K562 (cell line): Measurements from ENCODE around the gene MYCBP. TPM values are rescaled to one million over a fixed set of nuclear protein-coding genes. Genes with fewer than 3 reads are reported as not detected.
A peak's percentile ranks its signal among the peaks of the same experiment; 100 is the strongest.

Source experiments
- ATAC-seq: fragments of 200-7000 bp; cut with Tn5 transposase; 3 replicates; pipeline ENCODE4 v1.9.1; 2020; ENCODE audit warnings: moderate library complexity
- BruUV-seq: library from RNA; stranded (reverse); fragments of 400-500 nt; replicated peaks from 2 replicates; lab custom pipeline; 2021; lab: Mats Ljungman, UMichigan
- CTCF ChIA-PET: fragments of 300-600 bp; formaldehyde crosslinking; extraction: SDS; loops from one replicate; lab custom pipeline; 2021; ENCODE audit warnings: low intra/inter-chr PET ratio; lab: Yijun Ruan, JAX
- POLR2A ChIA-PET: fragments of 300-600, 350-650 bp; sonication (Branson Sonifier 250); formaldehyde crosslinking; extraction: SDS; loops from one replicate; lab custom pipeline; 2021; ENCODE audit warnings: antibody characterized with exemption, inconsistent platforms; lab: Yijun Ruan, JAX
- DNase-seq, 4 experiments: peaks; one replicate each; pipeline versions ENCODE4 v3.0.0 to v3.0.0-alpha.2; 2011 to 2018; ENCODE audit warnings: low spot score in 3 of 4, mixed read lengths in 3 of 4; ENCODE audit errors: extremely low read depth in 1 of 4
- FAIRE-seq: peaks from 2 replicates; lab custom pipeline; 2011; peaks lifted over from hg19 to GRCh38; lab: Jason Lieb, UNC
- H2AFZ ChIP-seq: 2 replicates; pipeline ENCODE4 v1.6.0; 2011; ENCODE audit warnings: low read depth, low read length, control low read depth, inconsistent platforms
- H3K27ac ChIP-seq: fragments of 200-600 bp; 3 replicates; pipeline ENCODE4 v1.8.0; 2011; ENCODE audit warnings: low read depth, mild to moderate bottlenecking, control low read depth, inconsistent platforms, low read length, moderate library complexity, mixed read lengths; ENCODE audit errors: extremely low read depth
- H3K27me3 ChIP-seq, 2 experiments: fragments of 300-600 bp in 1 of 2; 2 replicates in 1 of 2; 3 replicates in 1 of 2; pipeline versions ENCODE4 v1.6.0 to v1.8.0; 2011; ENCODE audit warnings: inconsistent platforms in 2 of 2, low read length in 2 of 2, mild to moderate bottlenecking in 1 of 2, mixed read lengths in 1 of 2, moderate library complexity in 1 of 2; ENCODE audit not compliant: control insufficient read depth in 2 of 2, insufficient read depth in 2 of 2
- H3K36me3 ChIP-seq: fragments of 300-600 bp; 3 replicates; pipeline ENCODE4 v1.8.0; 2011; ENCODE audit warnings: mild to moderate bottlenecking, low read length, inconsistent platforms; ENCODE audit not compliant: control insufficient read depth, insufficient read depth
- H3K4me1 ChIP-seq, 2 experiments: fragments of 200-600 bp in 1 of 2; replicated peaks in 1 of 2; 2 replicates in 1 of 2; 3 replicates in 1 of 2; pipeline versions ENCODE4 v1.5.1 to v1.8.0; 2011; ENCODE audit warnings: inconsistent platforms in 2 of 2, low read length in 2 of 2, mild to moderate bottlenecking in 1 of 2, mixed read lengths in 1 of 2, moderate library complexity in 1 of 2; ENCODE audit not compliant: control insufficient read depth in 2 of 2, insufficient read depth in 2 of 2
- H3K4me2 ChIP-seq: 2 replicates; pipeline ENCODE4 v1.6.1; 2011; ENCODE audit warnings: low read length, control low read depth, inconsistent platforms, mixed read lengths; ENCODE audit not compliant: insufficient read depth
- H3K4me3 ChIP-seq: fragments of 200-600 bp; sonication (generic), shearing (Covaris generic); 2 replicates; pipeline ENCODE4 v1.5.1; 2016; ENCODE audit warnings: control low read depth, inconsistent platforms
- H3K79me2 ChIP-seq: fragments of 200-600 bp; 3 replicates; pipeline ENCODE4 v1.8.0; 2011; ENCODE audit warnings: low read length, inconsistent platforms; ENCODE audit not compliant: control insufficient read depth, insufficient read depth
- H3K9ac ChIP-seq, 2 experiments: 2 replicates each; pipeline versions ENCODE4 v1.6.0 to v1.6.1; 2011; ENCODE audit warnings: low read depth in 2 of 2, low read length in 2 of 2, control low read depth in 1 of 2, inconsistent platforms in 1 of 2, mild to moderate bottlenecking in 1 of 2, mixed read lengths in 1 of 2; ENCODE audit not compliant: insufficient read depth in 1 of 2
- H3K9me1 ChIP-seq: one replicate; pipeline ENCODE4 v1.6.0; 2011; ENCODE audit warnings: inconsistent platforms, mild to moderate bottlenecking, low read length, moderate library complexity; ENCODE audit not compliant: control insufficient read depth, insufficient read depth
- H3K9me3 ChIP-seq: replicated peaks from 2 replicates; pipeline ENCODE4 v1.5.1; 2011; ENCODE audit warnings: low read depth, low read length, inconsistent platforms; ENCODE audit not compliant: control insufficient read depth, insufficient read depth
- H4K20me1 ChIP-seq: replicated peaks from 2 replicates; pipeline ENCODE4 v1.6.1; 2011; ENCODE audit warnings: low read length, inconsistent platforms, mixed read lengths; ENCODE audit not compliant: control insufficient read depth, insufficient read depth
- CBFA2T2 ChIP-seq: fragments of 450-650 bp; conservative IDR thresholded peaks from 2 replicates; pipeline ENCODE4 v1.6.1; 2017; ENCODE audit warnings: mild to moderate bottlenecking
- CBX3 ChIP-seq, 2 experiments: IDR thresholded peaks; 1 replicate in 1 of 2; 2 replicates in 1 of 2; pipeline ENCODE4 v1.6.1; 2012; ENCODE audit warnings: inconsistent platforms in 2 of 2, low read length in 2 of 2, borderline replicate concordance in 1 of 2, control low read depth in 1 of 2
- CTBP1 ChIP-seq: fragments of 450-650 bp; IDR thresholded peaks from 2 replicates; pipeline ENCODE4 v1.6.1; 2016; ENCODE audit warnings: borderline replicate concordance
- ETS1 ChIP-seq: conservative IDR thresholded peaks from 2 replicates; pipeline ENCODE4 v1.6.1; 2011; ENCODE audit warnings: low read depth, mild to moderate bottlenecking, low read length; ENCODE audit not compliant: control insufficient read depth
- HMGXB4 ChIP-seq: sonication (generic); formaldehyde crosslinking; IDR thresholded peaks from 2 replicates; pipeline ENCODE4 v1.8.1; 2023; ENCODE audit warnings: mild to moderate bottlenecking, missing genetic modification reagents
- MXI1 ChIP-seq: IDR thresholded peaks from 2 replicates; pipeline ENCODE4 v1.6.1; 2011; ENCODE audit warnings: low read depth, mild to moderate bottlenecking, improper control_type of control experiment, low read length
- POLR2A ChIP-seq: fragments of 450-650 bp; conservative IDR thresholded peaks from 2 replicates; pipeline ENCODE4 v1.6.1; 2016
- ZNF75A ChIP-seq: fragments of 450-650 bp; formaldehyde crosslinking; IDR thresholded peaks from 2 replicates; pipeline ENCODE4 v1.4.0; 2020; ENCODE audit warnings: mild to moderate bottlenecking
- WGBS: fragments of 100-300 bp; shearing (Covaris generic); methylation state at CpG from one replicate; pipeline ENCODE4 v1.1.6; 2016; ENCODE audit warnings: low coverage, mixed read lengths; ENCODE audit not compliant: insufficient coverage; ENCODE audit errors: missing lambda C conversion rate; 5-methylcytosine and 5-hydroxymethylcytosine counted together
- in situ Hi-C: fragments of 300-500 bp; cut with MboI; formaldehyde crosslinking; loops from 4 replicates; pipeline ENCODE4 v1.15.0; 2018; ENCODE audit warnings: inconsistent platforms, mixed read lengths
- intact Hi-C: fragments of 100-400 bp; cut with micrococcal nuclease; formaldehyde crosslinking; loops from 2 replicates; pipeline ENCODE4 v1.14.2; 2022
- polyA plus RNA-seq, 8 experiments: library from polyadenylated mRNA; depleted of rRNA in 4 of 8; stranded (reverse) in 5 of 8; unstranded in 3 of 8; fragments of >200 nt; fragmentation: Nextera tagmentation in 2 of 8; fragmentation: Illumina TruSeq in 1 of 8; extraction: Ambion mirVana in 2 of 8; extraction: Trizol in 1 of 8; gene quantifications; 2 replicates each; pipeline versions ENCODE4 v1.2.1 to v1.2.3, GENCODE V29; 2011 to 2014; ENCODE audit warnings: inconsistent platforms in 1 of 8, missing spikeins in 1 of 8
- total RNA-seq, 7 experiments: library from RNA; depleted of rRNA in 6 of 7; stranded (reverse); fragments of >200 nt in 6 of 7; fragmentation: Illumina TruSeq in 2 of 7; extraction: Trizol in 2 of 7; gene quantifications; 2 replicates each; pipeline versions ENCODE4 v1.2.1 to v1.2.3, GENCODE V29; 2011 to 2021; ENCODE audit warnings: low replicate concordance in 1 of 7
- TF ChIP-seq, protein P1 (sequence below): IDR thresholded peaks from 2 replicates; pipeline ENCODE4 v1.6.1; 2012; ENCODE audit warnings: low read depth, low read length, improper control_type of control experiment, borderline replicate concordance
- TF ChIP-seq, protein P2 (sequence below), 3 experiments: IDR thresholded peaks in 2 of 3; conservative IDR thresholded peaks in 1 of 3; 2 replicates each; pipeline ENCODE4 v1.5.1; 2011 to 2012; ENCODE audit warnings: low read length in 3 of 3, mild to moderate bottlenecking in 3 of 3, control low read depth in 2 of 3, improper control_type of control experiment in 1 of 3, inconsistent platforms in 1 of 3, low read depth in 1 of 3, mixed read lengths in 1 of 3, moderate library complexity in 1 of 3; ENCODE audit not compliant: insufficient read depth in 2 of 3
- TF ChIP-seq, protein P3 (sequence below): fragments of 450-650 bp; IDR thresholded peaks from 2 replicates; pipeline ENCODE4 v1.6.1; 2018; ENCODE audit warnings: mild to moderate bottlenecking, low read depth; ENCODE audit not compliant: partially characterized antibody

The MYCBP gene
- total and polyA plus RNA-seq, 9 of the 15 experiments (the other 6 are each of a cell fraction or from before 2014, with no cell fraction given) = 32.3 to 253 (median 72.9) TPM

DNA sequence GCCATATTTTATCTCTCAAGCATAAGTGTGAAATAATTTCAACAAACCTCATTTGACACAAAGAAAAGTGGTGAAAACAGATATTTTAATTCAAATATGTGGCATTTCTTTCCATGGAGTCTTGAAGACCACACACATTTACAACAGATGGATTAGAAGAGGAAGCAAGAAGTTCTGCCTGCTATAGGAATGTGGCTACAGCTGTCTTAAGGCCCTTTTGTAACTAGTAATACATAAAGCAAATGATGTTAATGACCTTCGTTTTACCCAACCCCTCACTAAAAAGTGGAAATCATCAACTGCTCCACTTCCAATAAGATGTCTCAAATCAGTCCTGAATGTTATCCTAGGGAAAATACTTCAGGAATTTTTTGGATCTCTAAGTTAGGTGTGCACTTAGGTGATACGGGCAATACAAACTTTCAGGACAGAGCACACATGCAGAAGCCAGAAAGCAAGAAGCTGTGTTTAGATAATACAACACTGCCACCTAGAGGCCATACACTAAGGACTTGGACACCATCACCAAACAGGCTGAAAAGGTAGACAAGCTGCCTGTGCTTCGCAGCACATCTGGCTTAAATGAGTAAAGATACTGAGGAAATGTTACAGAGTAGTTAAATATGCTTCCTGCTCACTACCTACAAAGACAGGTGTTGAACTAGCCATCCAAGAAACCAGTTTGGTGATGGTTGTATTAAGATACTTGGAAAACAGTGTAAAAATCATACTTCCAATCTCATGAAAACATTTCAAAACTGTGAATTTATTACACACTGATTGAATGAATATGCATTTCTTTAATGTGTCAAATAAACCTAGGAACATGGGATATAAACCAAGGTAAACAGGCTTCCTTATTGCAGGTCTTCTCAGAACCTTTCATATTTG, 38.0 kb downstream of the MYCBP start:
- no peaks in the 10 kb centered on the region for H3K79me2 ChIP-seq
- BruUV-seq = no TSS peak
- no peaks in the 10 kb centered on the region for H3K9me3 ChIP-seq
- no peak overlapping the region for H3K9ac ChIP-seq
- H2AFZ ChIP-seq = no peak overlapping the region
- ATAC-seq (peak; percentile 98), FAIRE-seq (peak; percentile 98), DNase-seq (peak; percentile 71 to 92 (median 78))
- intact Hi-C loops (loop anchor here (5.0 kb wide), 2 partner anchors 228 to 798 kb away; no protein-coding TSS in a partner anchor), in situ Hi-C loops (loop anchor here (5.0 kb wide), 1 partner anchor 793 kb away; no protein-coding TSS in a partner anchor)
- H3K4me3 ChIP-seq = no peak overlapping the region
- no peak overlapping the region for H3K4me2 ChIP-seq
- no peaks in the 10 kb centered on the region for H4K20me1 ChIP-seq
- 32% methylated on average over 3 of the region's 3 CpGs for WGBS
- 0 out of 5 replicates have a peak, but pooled peaks cover 0 to 3% of the 10 kb centered on the region in 2 experiments for H3K27me3 ChIP-seq
- peaks cover 0 to 9% of the 10 kb centered on the region in 2 experiments; a peak in 2 of 5 replicates for H3K4me1 ChIP-seq
- ChIA-PET POLR2A (interaction anchor here (0.6 to 1.3 kb wide), 8 partner anchors 10 to 826 kb away, joined by 3 to 6 read pairs (median 3); no protein-coding TSS in a partner anchor), CTCF (interaction anchor here (0.6 to 2.9 kb wide), 6 partner anchors 19 to 945 kb away, joined by 3 to 17 read pairs (median 3); no protein-coding TSS in a partner anchor)
- no peaks in the 10 kb centered on the region for H3K9me1 ChIP-seq
- peaks cover 16% of the 10 kb centered on the region; the same call in 1 of the 3 replicates for H3K36me3 ChIP-seq
- H3K27ac ChIP-seq = no peak overlapping the region
- no peak for TF ChIP-seq ETS1
- no peak for TF ChIP-seq CBFA2T2
- TF ChIP-seq, protein P1, sequence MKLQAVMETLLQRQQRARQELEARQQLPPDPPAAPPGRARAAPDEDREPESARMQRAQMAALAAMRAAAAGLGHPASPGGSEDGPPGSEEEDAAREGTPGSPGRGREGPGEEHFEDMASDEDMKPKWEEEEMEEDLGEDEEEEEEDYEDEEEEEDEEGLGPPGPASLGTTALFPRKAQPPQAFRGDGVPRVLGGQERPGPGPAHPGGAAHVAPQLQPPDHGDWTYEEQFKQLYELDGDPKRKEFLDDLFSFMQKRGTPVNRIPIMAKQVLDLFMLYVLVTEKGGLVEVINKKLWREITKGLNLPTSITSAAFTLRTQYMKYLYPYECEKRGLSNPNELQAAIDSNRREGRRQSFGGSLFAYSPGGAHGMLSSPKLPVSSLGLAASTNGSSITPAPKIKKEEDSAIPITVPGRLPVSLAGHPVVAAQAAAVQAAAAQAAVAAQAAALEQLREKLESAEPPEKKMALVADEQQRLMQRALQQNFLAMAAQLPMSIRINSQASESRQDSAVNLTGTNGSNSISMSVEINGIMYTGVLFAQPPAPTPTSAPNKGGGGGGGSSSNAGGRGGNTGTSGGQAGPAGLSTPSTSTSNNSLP = no peak
- no peak for TF ChIP-seq MXI1
- TF ChIP-seq CTBP1 = peak; percentile 45; the same call in 1 of the 2 replicates
- TF ChIP-seq, protein P2, sequence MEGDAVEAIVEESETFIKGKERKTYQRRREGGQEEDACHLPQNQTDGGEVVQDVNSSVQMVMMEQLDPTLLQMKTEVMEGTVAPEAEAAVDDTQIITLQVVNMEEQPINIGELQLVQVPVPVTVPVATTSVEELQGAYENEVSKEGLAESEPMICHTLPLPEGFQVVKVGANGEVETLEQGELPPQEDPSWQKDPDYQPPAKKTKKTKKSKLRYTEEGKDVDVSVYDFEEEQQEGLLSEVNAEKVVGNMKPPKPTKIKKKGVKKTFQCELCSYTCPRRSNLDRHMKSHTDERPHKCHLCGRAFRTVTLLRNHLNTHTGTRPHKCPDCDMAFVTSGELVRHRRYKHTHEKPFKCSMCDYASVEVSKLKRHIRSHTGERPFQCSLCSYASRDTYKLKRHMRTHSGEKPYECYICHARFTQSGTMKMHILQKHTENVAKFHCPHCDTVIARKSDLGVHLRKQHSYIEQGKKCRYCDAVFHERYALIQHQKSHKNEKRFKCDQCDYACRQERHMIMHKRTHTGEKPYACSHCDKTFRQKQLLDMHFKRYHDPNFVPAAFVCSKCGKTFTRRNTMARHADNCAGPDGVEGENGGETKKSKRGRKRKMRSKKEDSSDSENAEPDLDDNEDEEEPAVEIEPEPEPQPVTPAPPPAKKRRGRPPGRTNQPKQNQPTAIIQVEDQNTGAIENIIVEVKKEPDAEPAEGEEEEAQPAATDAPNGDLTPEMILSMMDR (IDR thresholded peaks at IDR 0.05 in 2 of 3, conservative IDR thresholded peaks at IDR 0.05 in 1 of 3; ENCODE audit: insufficient read depth in 2 of 3, low read depth in 1 of 3, low read length in 3 of 3) = peak; percentile 79 to 91 (median 86)
- no peak for TF ChIP-seq ZNF75A (CRISPR knock-in tag)
- no peak for TF ChIP-seq HMGXB4 (CRISPR knock-in tag)
- TF ChIP-seq, protein P3, sequence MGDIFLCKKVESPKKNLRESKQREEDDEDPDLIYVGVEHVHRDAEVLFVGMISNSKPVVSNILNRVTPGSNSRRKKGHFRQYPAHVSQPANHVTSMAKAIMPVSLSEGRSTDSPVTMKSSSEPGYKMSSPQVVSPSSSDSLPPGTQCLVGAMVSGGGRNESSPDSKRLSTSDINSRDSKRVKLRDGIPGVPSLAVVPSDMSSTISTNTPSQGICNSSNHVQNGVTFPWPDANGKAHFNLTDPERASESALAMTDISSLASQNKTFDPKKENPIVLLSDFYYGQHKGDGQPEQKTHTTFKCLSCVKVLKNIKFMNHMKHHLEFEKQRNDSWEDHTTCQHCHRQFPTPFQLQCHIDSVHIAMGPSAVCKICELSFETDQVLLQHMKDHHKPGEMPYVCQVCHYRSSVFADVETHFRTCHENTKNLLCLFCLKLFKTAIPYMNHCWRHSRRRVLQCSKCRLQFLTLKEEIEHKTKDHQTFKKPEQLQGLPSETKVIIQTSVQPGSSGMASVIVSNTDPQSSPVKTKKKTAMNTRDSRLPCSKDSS = no peak
- TF ChIP-seq POLR2A = no peak
- 0 out of 3 replicates have a peak, but pooled peaks of 1 of the 2 experiments have one; percentile 15 for TF ChIP-seq CBX3 (IDR thresholded peaks at IDR 0.05; ENCODE audit: borderline replicate concordance in 1 of 2, low read length in 2 of 2)
